NCI-H146 (cell line): Measurements from ENCODE around the gene TXNL4A.
A peak's percentile ranks its signal among the peaks of the same experiment; 100 is the strongest.

Source experiments
- DNase-seq: peaks from one replicate; lab custom pipeline; 2025; lab: John Stamatoyannopoulos, UW

Gene TXNL4A

DNA sequence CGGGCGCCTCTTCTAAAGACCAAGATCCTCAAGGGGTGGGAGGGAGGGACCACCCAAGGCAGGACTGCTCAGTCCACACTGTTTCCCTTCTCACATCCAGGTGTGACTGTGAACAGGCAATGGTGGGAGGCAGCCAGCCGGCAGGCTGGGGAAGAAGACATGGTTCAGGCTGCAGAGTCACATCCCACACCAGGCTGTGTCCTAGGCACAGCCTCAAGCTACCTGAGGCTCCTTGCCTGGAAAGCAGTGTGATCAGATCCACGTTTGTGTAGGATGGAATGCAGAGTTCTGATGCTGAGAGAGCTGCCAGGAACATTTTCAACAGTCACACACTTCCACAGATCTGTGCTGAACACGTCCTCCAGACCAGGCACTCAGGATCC, 53.3 kb downstream of the TXNL4A start:
- no peak for DNase-seq

DNA sequence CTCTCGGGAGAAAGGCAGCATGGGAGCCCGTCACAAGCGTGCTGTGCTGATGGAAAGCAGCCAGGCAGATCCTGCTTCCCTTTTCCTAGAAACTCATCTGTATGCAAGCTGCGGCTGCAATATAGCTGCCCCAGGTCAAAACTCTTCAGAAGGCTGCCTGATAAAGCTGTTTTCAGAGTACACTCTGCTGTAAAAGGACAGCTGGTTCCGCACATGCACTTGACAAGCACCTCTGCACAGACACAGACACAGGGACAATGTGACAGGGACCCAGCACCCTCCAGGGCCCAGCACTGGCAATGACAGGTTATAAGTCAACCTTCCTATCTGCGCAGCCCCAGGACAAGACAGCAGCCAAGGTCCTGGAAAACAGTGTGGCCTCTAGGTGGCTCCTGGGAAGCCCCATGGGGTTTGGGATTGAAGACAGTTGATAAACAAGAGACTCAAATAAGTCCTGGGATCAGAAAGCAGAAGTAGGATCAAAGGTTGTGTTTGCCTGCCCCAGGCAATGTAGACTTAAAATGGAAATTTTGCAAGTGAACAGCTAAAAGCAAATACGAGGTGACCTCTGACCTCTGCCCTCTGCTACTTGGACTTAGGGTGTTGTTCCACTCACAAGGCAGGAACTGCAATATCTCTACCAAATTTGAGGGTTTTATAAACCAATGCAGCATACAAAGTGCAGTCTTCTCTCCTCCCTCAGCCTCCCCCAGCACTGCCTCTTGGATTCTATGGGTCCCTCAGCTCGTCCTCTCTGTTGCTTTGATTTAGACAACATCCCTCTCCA, 53.9 kb downstream of the TXNL4A start:
- no peak for DNase-seq

GRCh38 chr18:79933765-79934164, 54.6 kb downstream of the TXNL4A start:
- no peak for DNase-seq

DNA sequence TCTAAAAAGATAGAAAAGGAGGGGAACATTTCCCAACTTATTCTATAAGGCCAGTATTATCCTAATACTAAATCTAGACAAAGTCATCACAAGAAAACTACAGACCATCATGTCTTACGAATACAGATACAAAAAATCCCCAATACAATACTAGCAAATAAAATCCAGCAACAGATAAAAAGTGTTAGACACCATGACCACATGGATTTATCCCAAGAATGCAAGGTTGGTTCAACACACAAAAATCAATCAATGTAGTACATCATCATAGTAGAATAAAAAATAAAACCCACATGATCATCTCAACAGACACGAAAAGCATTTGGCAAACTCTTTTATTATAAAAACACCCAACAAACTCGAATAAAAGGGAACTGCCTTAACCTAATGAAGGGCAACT, 55.5 kb downstream of the TXNL4A start:
- DNase-seq: no peak

- no peak for DNase-seq
Measured at GRCh38 chr18:79931475-79931874, 56.9 kb downstream of the TXNL4A start.

DNA sequence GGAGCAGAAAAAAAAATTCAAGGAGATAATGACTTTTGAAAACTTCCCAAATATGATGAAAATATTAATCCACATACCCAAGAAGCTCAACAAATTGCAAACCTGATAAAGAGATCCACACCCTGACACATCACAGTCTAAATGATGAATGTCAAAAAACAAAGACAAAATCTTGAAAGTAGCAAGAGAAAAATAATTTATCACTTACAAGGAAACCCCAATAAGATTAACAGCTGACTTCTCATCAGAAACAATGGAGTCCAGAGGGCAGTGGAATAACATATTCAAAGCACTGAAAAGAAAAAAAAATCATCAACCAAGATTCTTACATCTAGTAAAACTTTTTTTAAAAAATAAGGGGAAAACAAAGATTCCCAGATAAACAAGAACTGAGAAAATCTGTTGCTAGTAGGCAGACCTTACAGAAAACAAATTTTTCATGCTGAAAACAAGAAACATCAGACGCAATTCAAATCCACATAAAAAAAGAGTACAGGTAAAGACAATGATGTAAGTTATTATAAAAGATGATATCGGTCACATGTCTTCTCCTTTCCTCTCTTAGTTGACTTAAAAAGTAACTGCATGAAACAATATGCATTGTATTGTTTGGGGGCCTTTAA, 58.2 kb downstream of the TXNL4A start:
- no peak for DNase-seq

DNA sequence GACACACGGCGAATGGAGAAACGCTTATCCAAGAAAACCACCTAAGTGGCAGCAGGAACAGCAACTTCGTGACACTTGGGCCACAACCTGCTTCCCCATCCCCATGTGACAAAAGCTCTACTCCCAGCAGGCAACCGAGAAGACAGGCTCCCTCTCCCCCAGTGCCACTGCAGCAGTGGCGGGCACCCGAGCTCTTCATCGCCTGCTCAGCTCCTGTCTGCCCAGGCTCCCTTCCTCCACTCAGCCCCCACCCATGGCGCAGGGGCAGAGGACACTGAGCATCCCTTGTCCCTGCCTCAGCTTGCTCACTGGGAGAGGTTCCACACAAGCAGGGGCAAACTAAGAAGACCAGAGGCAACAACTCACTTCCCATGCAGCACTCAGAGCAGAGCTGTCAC, 59.8 kb downstream of the TXNL4A start:
- no peak for DNase-seq

- DNase-seq: no peak
Measured at GRCh38 chr18:79927607-79928562, 60.5 kb downstream of the TXNL4A start.

DNA sequence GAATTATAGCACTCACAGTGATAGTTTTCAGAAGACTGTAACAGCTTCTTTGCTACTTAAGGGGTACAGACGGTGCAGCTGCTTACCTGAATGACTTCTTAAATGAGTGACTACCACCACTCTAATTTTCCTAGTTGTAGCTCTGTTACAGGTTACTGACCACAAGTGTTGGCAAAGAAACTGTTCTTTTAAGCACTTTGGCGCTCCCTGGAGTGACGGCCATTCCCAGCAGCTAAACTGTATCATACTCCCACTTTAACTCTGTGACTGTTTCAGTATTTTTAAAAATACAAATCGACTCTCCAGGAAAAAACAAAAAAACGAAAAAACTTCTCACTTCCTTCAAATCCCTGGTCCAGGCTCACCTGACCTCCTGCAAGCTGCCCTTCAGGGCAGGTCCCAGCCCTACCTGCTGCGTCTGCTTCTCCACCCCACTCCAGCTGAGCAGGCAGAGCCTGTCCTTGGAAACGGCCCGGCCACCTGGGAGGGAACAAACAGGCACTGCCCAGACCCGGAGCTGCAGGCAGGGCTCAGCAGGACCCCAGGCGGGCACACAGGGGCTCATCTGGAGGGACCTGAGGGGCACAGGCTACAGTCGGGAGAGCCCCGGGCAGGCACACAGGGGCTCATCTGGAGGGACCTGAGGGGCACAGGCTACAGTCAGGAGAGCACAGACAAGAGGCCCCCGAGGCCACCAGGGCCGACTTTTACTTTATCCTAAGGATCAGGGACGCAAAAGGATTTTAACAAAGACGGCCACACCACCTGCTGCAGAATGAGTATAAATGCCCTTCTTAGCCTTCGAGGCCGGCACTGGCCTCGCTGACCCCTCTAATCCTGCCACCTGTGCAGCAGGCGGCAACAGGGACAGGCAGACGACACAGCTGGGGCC, 61.4 kb downstream of the TXNL4A start:
- no peak for DNase-seq

- DNase-seq: no peak
Measured at GRCh38 chr18:79926306-79926705, 62.1 kb downstream of the TXNL4A start.

GRCh38 chr18:79924814-79925731, 63.3 kb downstream of the TXNL4A start:
- DNase-seq: peak; percentile 42

DNA sequence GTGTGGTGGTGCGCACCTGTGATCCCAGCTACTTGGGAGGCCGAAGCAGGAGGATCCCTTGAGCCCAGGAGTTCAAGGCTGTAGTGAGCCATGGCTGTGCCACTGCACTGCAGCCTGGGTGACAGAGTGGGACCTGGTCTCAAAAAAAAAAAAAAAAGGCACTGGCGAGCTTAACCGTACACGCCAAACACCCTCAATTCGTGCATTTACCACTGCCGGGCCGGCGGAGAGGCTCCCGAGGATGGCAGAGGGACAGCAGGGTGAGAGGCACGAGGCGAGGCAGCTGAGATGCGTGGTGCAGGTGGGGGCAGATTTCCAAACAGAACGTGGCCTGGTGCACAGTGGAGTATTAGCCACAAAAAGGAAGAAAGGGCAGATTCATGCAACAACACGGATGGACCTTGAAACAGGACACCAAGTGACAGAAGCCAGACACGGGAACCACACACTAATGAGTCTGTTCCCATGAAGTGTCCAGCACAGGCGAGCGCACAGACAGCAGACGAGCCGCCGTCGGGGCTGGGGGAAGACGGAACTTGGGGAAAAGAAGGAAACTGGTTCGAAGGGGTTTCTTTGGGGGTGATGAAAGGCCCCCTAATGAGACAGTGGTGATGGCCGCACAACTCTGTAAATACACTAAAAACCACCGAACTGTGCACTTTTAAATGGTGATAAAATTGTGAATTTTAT, 64.3 kb downstream of the TXNL4A start:
- DNase-seq: no peak

- DNase-seq: no peak
Measured at GRCh38 chr18:79922971-79923411, 65.4 kb downstream of the TXNL4A start.

DNA sequence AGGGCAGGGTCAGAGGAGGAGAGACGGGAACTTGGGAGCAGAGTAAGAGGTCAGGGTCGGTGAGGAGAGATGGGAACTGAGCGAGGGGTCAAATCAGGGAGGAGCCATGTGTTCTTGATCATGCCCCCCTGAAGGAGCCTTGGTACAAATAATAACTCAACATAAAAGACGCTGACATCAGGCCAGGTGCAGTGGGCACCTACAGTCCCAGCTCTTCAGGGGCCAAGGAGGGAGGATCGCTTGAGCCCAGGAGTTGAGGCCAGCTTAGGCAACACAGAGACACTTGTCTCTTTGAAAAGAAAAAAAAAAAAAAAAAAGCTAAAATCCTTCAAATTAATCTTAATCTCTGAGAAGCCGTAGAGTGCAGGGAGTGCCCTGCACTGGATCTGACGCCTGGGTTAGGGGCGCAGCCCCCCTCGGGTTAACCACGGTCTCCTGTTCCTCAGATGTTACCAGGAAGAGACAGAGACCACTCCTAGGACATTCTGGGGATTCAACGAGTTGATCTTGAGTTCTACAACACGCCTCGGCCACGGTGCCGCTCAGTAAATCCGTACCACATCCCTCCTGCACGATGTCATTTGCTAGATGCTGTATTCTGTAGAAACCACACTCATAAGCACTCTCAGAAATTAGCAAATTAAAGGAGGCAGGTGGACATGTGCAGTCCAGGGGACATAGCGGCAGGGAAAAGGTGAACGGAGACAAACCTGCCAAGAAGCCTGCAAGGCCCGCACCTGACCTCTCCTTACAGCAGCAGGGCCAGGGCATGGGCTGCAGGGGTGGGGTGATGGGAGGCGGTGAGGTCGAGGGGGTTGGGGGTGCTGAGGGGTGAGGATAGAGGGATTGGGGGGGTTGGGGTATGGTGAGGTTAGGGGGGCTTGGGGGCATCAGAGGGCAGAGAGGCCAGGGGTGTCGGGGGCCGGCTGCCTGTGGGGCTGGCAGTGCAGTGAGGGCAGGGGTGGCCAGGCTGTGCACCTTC, 66.1 kb downstream of the TXNL4A start:
- no peak for DNase-seq
